ENCODE data around the gene AGXT.

DNA sequence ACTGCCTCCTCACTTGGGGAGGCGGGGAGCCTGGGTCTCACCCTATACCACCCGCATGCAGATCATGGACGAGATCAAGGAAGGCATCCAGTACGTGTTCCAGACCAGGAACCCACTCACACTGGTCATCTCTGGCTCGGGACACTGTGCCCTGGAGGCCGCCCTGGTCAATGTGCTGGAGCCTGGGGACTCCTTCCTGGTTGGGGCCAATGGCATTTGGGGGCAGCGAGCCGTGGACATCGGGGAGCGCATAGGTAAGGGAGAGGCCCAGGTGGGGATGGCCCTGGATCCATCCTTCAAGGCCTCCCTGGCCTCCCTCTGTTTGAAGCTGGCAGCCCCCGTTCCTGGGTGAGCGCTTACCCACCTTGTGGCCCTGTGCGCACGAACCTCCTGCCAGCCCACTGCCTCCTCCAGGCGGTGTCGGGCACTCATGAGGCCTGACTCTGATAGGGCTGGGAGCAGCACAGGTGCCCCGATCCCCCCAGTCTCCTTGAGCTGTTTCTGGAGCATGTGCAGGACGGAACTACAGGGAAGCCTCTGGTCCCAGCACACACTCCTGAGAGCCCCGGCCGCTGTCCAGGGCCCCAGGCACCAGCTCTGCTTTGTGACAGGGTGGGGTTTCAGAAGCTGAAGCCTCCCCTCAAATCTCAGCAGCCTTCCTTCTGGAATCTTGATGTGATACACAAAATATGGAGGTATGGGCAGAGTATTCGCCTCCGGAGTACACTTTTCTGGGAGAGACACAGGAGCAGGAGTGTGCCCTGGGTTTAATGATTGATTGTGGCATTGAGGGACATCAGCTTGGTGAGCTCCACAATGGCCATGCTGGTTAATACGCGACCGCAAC, 708 bp downstream of the AGXT start:
- TF ChIP-seq CTCF (IDR thresholded peaks at IDR 0.05; ENCODE audit: low read depth, low read length), result no peak
- no peak for TF ChIP-seq EZH2phosphoT487 (IDR thresholded peaks at IDR 0.05; ENCODE audit: low read depth)
